B cell (primary cell): ENCODE measurements around the gene CETP. TPM values are rescaled to one million over a fixed set of nuclear protein-coding genes. Genes with fewer than 3 reads are reported as not detected.
A peak's percentile ranks its signal among the peaks of the same experiment; 100 is the strongest.

Source experiments
- ATAC-seq: fragments of 200-7000 bp; cut with Tn5 transposase; one replicate; pipeline ENCODE4 v1.10.0; 2021; ENCODE audit warnings: low read depth, mild to moderate bottlenecking, moderate number of reproducible peaks, moderate library complexity
- CTCF ChIA-PET: fragments of 350-600 bp; sonication (Branson Sonifier 250); formaldehyde crosslinking; loops from one replicate; lab custom pipeline; 2021; ENCODE audit warnings: antibody characterized with exemption, inconsistent platforms; lab: Charles Lee
- POLR2A ChIA-PET: fragments of 350-600 bp; sonication (Branson Sonifier 250); formaldehyde crosslinking; loops from one replicate; lab custom pipeline; 2021; ENCODE audit warnings: antibody characterized with exemption; lab: Charles Lee
- DNase-seq: peaks from one replicate; pipeline ENCODE4 v3.0.0; 2013
- H2AFZ ChIP-seq: 2 replicates; pipeline ENCODE4 v1.6.1; 2012; ENCODE audit warnings: mild to moderate bottlenecking, low read depth, low read length; ENCODE audit not compliant: insufficient read depth, poor library complexity, severe bottlenecking
- H3K27ac ChIP-seq, 2 donors: 1 replicate in 1 of 2; 2 replicates in 1 of 2; pipeline ENCODE4 v1.5.1; 2012 to 2013; ENCODE audit warnings: low read length in 2 of 2, mild to moderate bottlenecking in 2 of 2, moderate library complexity in 1 of 2
- H3K27me3 ChIP-seq, 4 experiments: fragments of 200-600 bp in 1 of 4; sonication (generic) in 1 of 4; replicated peaks in 1 of 4; 1 replicate in 2 of 4; 2 replicates in 2 of 4; pipeline versions ENCODE4 v1.6.1 to v1.7.0; 2013 to 2016; ENCODE audit warnings: low read length in 3 of 4, mild to moderate bottlenecking in 2 of 4, mixed read lengths in 1 of 4, moderate library complexity in 1 of 4; ENCODE audit not compliant: insufficient read depth in 4 of 4, control insufficient read depth in 3 of 4; ENCODE audit errors: control extremely low read depth in 1 of 4
- H3K36me3 ChIP-seq, 2 experiments: replicated peaks in 1 of 2; 1 replicate in 1 of 2; 2 replicates in 1 of 2; pipeline versions ENCODE4 v1.6.1 to v1.7.1; 2013; ENCODE audit warnings: low read length in 1 of 2; ENCODE audit not compliant: insufficient read depth in 2 of 2, control insufficient read depth in 1 of 2; ENCODE audit errors: control extremely low read depth in 1 of 2, extremely low read depth in 1 of 2
- H3K4me1 ChIP-seq, 2 donors: fragments of 200-600 bp in 1 of 2; sonication (generic) in 1 of 2; 1 replicate in 1 of 2; 2 replicates in 1 of 2; pipeline versions ENCODE4 v1.5.1 to v1.6.1; 2013 to 2017; ENCODE audit warnings: low read length in 2 of 2; ENCODE audit not compliant: control insufficient read depth in 2 of 2, insufficient read depth in 2 of 2
- H3K4me2 ChIP-seq: replicated peaks from 2 replicates; pipeline ENCODE3; 2012; ENCODE audit warnings: mild to moderate bottlenecking, low read depth, low read length; ENCODE audit not compliant: poor library complexity, severe bottlenecking
- H3K4me3 ChIP-seq, 5 experiments: fragments of 200-600 bp in 1 of 5; sonication (generic) in 1 of 5; 1 replicate in 3 of 5; 2 replicates in 2 of 5; pipeline versions ENCODE4 v1.5.1 to v1.7.0; 2011 to 2016; ENCODE audit warnings: low read length in 4 of 5, mild to moderate bottlenecking in 4 of 5, low read depth in 2 of 5, control low read depth in 1 of 5, moderate library complexity in 1 of 5; ENCODE audit not compliant: insufficient read depth in 1 of 5; ENCODE audit errors: control extremely low read depth in 1 of 5, extremely low read depth in 1 of 5
- H3K79me2 ChIP-seq: fragments of 200-600 bp; sonication (generic); one replicate; pipeline ENCODE4 v1.6.0; 2016; ENCODE audit warnings: low read length; ENCODE audit not compliant: control insufficient read depth, insufficient read depth
- H3K9ac ChIP-seq: fragments of 200-600 bp; sonication (generic); 2 replicates; pipeline ENCODE4 v1.6.1; 2017; ENCODE audit warnings: mild to moderate bottlenecking, low read length, moderate library complexity
- H3K9me3 ChIP-seq, 3 donors: one replicate each; pipeline versions ENCODE4 v1.6.1 to v1.7.1; 2013; ENCODE audit warnings: low read length in 2 of 3; ENCODE audit not compliant: control insufficient read depth in 2 of 3, insufficient read depth in 1 of 3; ENCODE audit errors: control extremely low read depth in 1 of 3
- H4K20me1 ChIP-seq: 2 replicates; pipeline ENCODE4 v1.6.0; 2012; ENCODE audit warnings: mild to moderate bottlenecking, low read length; ENCODE audit not compliant: insufficient read depth, control insufficient read depth, poor library complexity, severe bottlenecking
- H3K27ac Mint-ChIP-seq: one replicate; pipeline ENCODE4 v1.8.0; 2021; ENCODE audit warnings: mixed read lengths
- H3K27me3 Mint-ChIP-seq: one replicate; pipeline ENCODE4 v1.8.0; 2021; ENCODE audit warnings: mixed read lengths
- H3K4me1 Mint-ChIP-seq: one replicate; pipeline ENCODE4 v1.8.0; 2021; ENCODE audit warnings: mixed read lengths
- H3K4me3 Mint-ChIP-seq: one replicate; pipeline ENCODE4 v1.8.0; 2021; ENCODE audit warnings: mixed read lengths
- H3K9me3 Mint-ChIP-seq: one replicate; pipeline ENCODE4 v1.8.0; 2022; ENCODE audit warnings: mixed read lengths; ENCODE audit not compliant: insufficient read depth
- EZH2 ChIP-seq: IDR thresholded peaks from 2 replicates; pipeline ENCODE4 v1.6.1; 2012; ENCODE audit warnings: borderline replicate concordance, low read depth, mild to moderate bottlenecking, moderate library complexity, low read length; ENCODE audit not compliant: insufficient read depth, poor library complexity, severe bottlenecking
- WGBS: methylation state at CpG from one replicate; pipeline ENCODE4 v1.1.5; 2013; ENCODE audit warnings: missing lambda C conversion rate; ENCODE audit not compliant: insufficient coverage; 5-methylcytosine and 5-hydroxymethylcytosine counted together
- intact Hi-C: fragments of 100-400 bp; cut with micrococcal nuclease; formaldehyde crosslinking; loops from one replicate; pipeline ENCODE4 v1.10.0; 2022
- polyA plus RNA-seq: library from polyadenylated mRNA; depleted of rRNA; stranded (reverse); fragments of >200 nt; gene quantifications from 2 replicates; pipeline ENCODE4 v1.2.3, GENCODE V29; 2012
- total RNA-seq, 2 donors: library from RNA; stranded (reverse); fragments of 120-200 nt in 1 of 2; gene quantifications; 1 replicate in 1 of 2; 2 replicates in 1 of 2; pipeline versions ENCODE4 v1.2.3 to v1.2.4, GENCODE V29; 2013 to 2022
- TF ChIP-seq, protein P1 (sequence below): fragments of 200-600 bp; IDR thresholded peaks from one replicate; pipeline ENCODE4 v1.8.0; 2022; ENCODE audit warnings: antibody characterized with exemption, mild to moderate bottlenecking

CETP gene
- total and polyA plus RNA-seq, 2 donors (not counting 1 experiment from before 2014, with no cell fraction given) = 0.18 to 1.3 TPM

DNA sequence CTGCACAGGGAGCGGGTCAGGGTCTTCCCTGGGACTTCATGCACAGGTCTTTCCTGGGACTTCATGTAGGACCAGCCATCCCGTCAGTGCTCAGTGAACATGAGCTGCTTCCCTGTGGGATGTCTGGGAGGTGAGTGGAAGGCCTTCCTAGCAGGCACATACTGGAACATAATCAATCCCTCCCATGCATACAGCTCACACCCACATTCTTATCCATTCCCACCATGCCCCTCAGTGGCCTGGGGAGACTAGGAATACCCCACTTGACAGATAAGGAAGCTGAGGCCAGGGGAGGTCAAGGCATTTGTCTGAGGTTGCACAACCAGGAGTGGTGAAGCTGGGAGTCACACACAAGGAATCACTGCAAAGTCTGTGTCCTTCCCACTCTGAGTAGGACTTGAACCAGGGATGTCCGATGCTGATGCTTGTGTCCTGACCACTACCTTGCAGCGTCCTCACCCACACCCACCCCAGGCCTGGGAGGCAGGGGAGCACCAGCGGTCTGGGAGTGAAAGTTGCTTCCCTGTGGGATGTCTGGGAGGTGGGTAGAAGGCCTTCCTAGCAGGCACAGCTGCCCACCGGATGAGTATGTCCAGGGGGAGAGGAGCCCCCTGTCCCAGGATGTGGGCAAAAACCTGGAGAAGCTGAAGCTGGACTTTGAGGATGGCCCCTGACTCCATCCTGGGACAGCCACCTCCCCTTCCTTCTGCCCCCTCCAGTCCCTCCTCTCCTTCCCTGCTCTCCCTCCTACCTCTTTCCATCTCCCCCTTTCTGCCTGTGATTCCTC, 26.6 kb downstream of the CETP start:
- ChIA-PET CTCF (interaction anchor here (2.7 to 10.3 kb wide), 4 partner anchors 17 to 57 kb away, joined by 8 to 124 read pairs (median 24); no protein-coding TSS in a partner anchor), POLR2A (interaction anchor here (0.6 to 2.1 kb wide), 11 partner anchors 13 to 57 kb away, joined by 3 to 20 read pairs (median 9); partner anchors contain the start of gene HERPUD1)
- peak overlapping the region; percentile 69 to 97 (median 89) for H3K4me3 ChIP-seq
- peak overlapping the region; percentile 93 for H3K4me2 ChIP-seq
- peaks cover 66 to 81% of the 10 kb centered on the region in 2 donors for H3K4me1 ChIP-seq
- Mint-ChIP-seq H3K27ac (peak overlapping the region; percentile 99), H3K4me1 (peaks cover 84% of the 10 kb centered on the region), H3K4me3 (peak overlapping the region; percentile 100), H3K9me3 (no peaks in the 10 kb centered on the region), H3K27me3 (no peaks in the 10 kb centered on the region)
- DNase-seq = peak; percentile 23
- intact Hi-C loops = loop anchor here (2.0 kb wide), 1 partner anchor 16 kb away; no protein-coding TSS in a partner anchor
- peak overlapping the region; percentile 91 for H2AFZ ChIP-seq
- peaks cover 53% of the 10 kb centered on the region for H3K79me2 ChIP-seq
- no peaks in the 10 kb centered on the region for H3K9me3 ChIP-seq
- peak overlapping the region; percentile 83 to 86 for H3K27ac ChIP-seq
- H3K36me3 ChIP-seq = peaks cover 0 to 11% of the 10 kb centered on the region in 2 experiments
- H4K20me1 ChIP-seq = no peaks in the 10 kb centered on the region
- ATAC-seq = no peak
- H3K27me3 ChIP-seq = no peaks in the 10 kb centered on the region
- TF ChIP-seq, protein P1, sequence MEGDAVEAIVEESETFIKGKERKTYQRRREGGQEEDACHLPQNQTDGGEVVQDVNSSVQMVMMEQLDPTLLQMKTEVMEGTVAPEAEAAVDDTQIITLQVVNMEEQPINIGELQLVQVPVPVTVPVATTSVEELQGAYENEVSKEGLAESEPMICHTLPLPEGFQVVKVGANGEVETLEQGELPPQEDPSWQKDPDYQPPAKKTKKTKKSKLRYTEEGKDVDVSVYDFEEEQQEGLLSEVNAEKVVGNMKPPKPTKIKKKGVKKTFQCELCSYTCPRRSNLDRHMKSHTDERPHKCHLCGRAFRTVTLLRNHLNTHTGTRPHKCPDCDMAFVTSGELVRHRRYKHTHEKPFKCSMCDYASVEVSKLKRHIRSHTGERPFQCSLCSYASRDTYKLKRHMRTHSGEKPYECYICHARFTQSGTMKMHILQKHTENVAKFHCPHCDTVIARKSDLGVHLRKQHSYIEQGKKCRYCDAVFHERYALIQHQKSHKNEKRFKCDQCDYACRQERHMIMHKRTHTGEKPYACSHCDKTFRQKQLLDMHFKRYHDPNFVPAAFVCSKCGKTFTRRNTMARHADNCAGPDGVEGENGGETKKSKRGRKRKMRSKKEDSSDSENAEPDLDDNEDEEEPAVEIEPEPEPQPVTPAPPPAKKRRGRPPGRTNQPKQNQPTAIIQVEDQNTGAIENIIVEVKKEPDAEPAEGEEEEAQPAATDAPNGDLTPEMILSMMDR = no peak
- no peak for TF ChIP-seq EZH2
- 83% methylated on average over 1 of the region's 6 CpGs for WGBS
- peak overlapping the region; percentile 96 for H3K9ac ChIP-seq
